Esophagus muscularis mucosa (tissue), 4 donors: Measurements from ENCODE around the gene MPL. TPM values are rescaled to one million over a fixed set of nuclear protein-coding genes. Genes with fewer than 3 reads are reported as not detected.

Experiments
- DNase-seq: peaks from one replicate; pipeline ENCODE4 v3.0.0-alpha.2; 2017; ENCODE audit errors: extremely low spot score
- H3K27ac ChIP-seq, 4 donors: fragments of 200-600 bp; sonication (generic); replicated peaks in 1 of 4; 1 replicate in 3 of 4; 2 replicates in 1 of 4; pipeline ENCODE4 v1.5.1; 2016 to 2019; ENCODE audit warnings: mild to moderate bottlenecking in 1 of 4
- H3K27me3 ChIP-seq, 4 donors: fragments of 200-600 bp; sonication (generic); one replicate each; pipeline versions ENCODE4 v1.5.1 to v1.6.0; 2016 to 2019
- H3K36me3 ChIP-seq, 4 donors: fragments of 200-600 bp; sonication (generic); one replicate each; pipeline ENCODE4 v1.5.1; 2016 to 2019
- H3K4me1 ChIP-seq, 4 donors: fragments of 200-600 bp; sonication (generic); one replicate each; pipeline ENCODE4 v1.5.1; 2016 to 2019
- H3K4me3 ChIP-seq, 4 donors: fragments of 200-600 bp; sonication (generic); 1 replicate in 2 of 4; 2 replicates in 2 of 4; pipeline ENCODE4 v1.5.1; 2016 to 2019; ENCODE audit warnings: mild to moderate bottlenecking in 4 of 4, moderate library complexity in 1 of 4
- H3K9me3 ChIP-seq, 4 donors: fragments of 200-600 bp; sonication (generic); 1 replicate in 3 of 4; 2 replicates in 1 of 4; pipeline ENCODE4 v1.5.1; 2016 to 2019
- CTCF ChIP-seq, 3 experiments: fragments of 200-600 bp in 2 of 3; fragments of 450-650 bp in 1 of 3; sonication (generic) in 2 of 3; IDR thresholded peaks; one replicate each; pipeline ENCODE4 v1.5.1; 2017 to 2019; ENCODE audit warnings: antibody characterized with exemption in 3 of 3, mild to moderate bottlenecking in 2 of 3, moderate library complexity in 1 of 3
- EP300 ChIP-seq: sonication (generic); formaldehyde crosslinking; IDR thresholded peaks from one replicate; pipeline ENCODE4 v1.6.1; 2017; ENCODE audit warnings: antibody characterized with exemption
- POLR2A ChIP-seq: fragments of 450-650 bp; IDR thresholded peaks from one replicate; pipeline ENCODE4 v1.6.1; 2017; ENCODE audit warnings: antibody characterized with exemption, moderate library complexity, mild to moderate bottlenecking, low read depth
- POLR2AphosphoS5 ChIP-seq, 2 donors: sonication (generic); formaldehyde crosslinking; IDR thresholded peaks; one replicate each; pipeline ENCODE4 v1.6.1; 2017; ENCODE audit warnings: antibody characterized with exemption in 2 of 2
- WGBS: methylation state at CpG from one replicate; pipeline ENCODE4 v1.1.5; 2018; 5-methylcytosine and 5-hydroxymethylcytosine counted together
- intact Hi-C: fragments of 100-400 bp; cut with DNase I; formaldehyde crosslinking; loops from one replicate; pipeline ENCODE4 v1.15.1; 2023
- total RNA-seq, 4 donors: library from RNA; depleted of rRNA; stranded (reverse); fragments of >200 nt; gene quantifications; one replicate each; pipeline versions ENCODE4 v1.1.0 to v1.2.1, GENCODE V29; 2016

Gene MPL
- total RNA-seq, 4 donors from 2014 or later = 0.13 to 0.63 TPM; not detected in 2

DNA sequence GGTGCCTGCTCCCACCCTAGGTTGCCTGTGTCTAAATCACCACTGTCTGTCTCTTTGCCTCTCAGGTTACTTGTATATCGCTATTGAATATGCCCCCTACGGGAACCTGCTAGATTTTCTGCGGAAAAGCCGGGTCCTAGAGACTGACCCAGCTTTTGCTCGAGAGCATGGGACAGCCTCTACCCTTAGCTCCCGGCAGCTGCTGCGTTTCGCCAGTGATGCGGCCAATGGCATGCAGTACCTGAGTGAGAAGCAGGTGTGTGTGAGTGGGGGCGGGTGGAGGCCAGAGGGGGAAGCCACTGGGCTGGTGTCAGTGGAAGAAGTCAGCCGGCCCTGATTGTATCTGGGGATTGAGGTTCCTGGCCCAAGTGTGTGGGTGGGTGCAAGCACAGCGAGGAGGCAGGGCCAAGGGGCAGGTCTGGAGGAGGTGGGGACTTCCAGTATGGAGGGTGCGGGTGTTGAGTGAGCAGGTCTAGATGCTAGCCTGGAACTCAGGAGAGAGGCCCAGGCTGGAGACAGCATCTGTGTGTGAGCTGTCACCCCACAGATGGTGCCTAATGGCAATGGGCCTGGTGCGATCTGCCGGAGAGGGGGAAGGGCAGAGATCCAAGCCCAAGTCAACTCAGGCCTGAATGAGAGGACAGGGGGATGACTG lies 19.7 kb upstream of the MPL start:
- H3K4me3 ChIP-seq = no peak overlapping the region
- H3K4me1 ChIP-seq = no peaks in the 10 kb centered on the region
- DNase-seq = no peak
- no peaks in the 10 kb centered on the region for H3K27me3 ChIP-seq
- peaks cover 0 to 58% (median 7%) of the 10 kb centered on the region in 4 donors for H3K36me3 ChIP-seq
- 90% methylated on average over 11 of the region's 15 CpGs for whole genome bisulfite sequencing
- TF ChIP-seq CTCF (IDR thresholded peaks at IDR 0.05) (no peak), POLR2A (no peak), POLR2AphosphoS5 (IDR thresholded peaks at IDR 0.05) (no peak), EP300 (no peak)
- no peak overlapping the region for H3K27ac ChIP-seq
- intact Hi-C loops = no loop called here
- no peaks in the 10 kb centered on the region for H3K9me3 ChIP-seq

DNA sequence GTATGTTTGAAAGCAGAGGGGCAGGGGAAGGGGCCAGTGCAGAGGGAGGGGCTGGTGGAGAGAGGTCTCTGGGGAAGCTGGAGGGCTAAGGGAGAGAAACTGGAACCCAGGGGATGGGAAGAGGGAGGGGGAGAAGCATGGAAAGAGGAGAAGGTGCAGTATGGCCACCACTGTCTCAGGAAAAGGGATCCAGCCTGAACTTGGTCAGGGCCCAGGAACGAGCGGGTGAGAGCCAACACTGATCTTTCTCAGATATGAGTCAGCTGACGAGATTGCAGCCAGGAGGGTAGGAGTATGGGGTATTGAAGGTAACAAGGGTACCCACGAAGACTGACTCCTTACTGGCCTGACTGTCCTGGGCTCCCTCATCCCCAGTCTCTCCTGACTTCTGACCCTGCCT lies 18.8 kb upstream of the MPL start:
- Histone ChIP-seq H3K36me3 (peaks cover 0 to 60% (median 5%) of the 10 kb centered on the region in 4 donors), H3K4me3 (no peak overlapping the region), H3K27ac (no peak overlapping the region), H3K9me3 (no peaks in the 10 kb centered on the region), H3K27me3 (no peaks in the 10 kb centered on the region), H3K4me1 (no peaks in the 10 kb centered on the region)
- no peak for DNase-seq
- TF ChIP-seq POLR2A (no peak), POLR2AphosphoS5 (IDR thresholded peaks at IDR 0.05) (no peak), CTCF (IDR thresholded peaks at IDR 0.05) (no peak), EP300 (no peak)
- intact Hi-C loops = no loop called here
- 75% methylated on average over 4 of the region's 4 CpGs for WGBS

DNA sequence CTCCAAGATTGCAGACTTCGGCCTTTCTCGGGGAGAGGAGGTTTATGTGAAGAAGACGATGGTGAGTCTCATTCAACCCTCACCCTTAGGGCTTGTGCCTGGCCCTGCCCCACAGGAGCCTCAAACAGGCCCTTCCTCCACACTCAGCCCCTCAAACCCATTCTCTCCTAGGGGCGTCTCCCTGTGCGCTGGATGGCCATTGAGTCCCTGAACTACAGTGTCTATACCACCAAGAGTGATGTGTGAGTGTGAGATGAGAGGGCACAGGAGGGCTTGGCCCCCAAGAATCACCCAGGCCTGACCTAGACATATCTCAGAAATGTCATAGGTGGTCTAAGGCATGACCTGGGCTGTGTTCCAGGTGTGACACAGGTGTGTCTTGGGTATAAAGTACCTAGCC lies 18.3 kb upstream of the MPL start:
- Histone ChIP-seq H3K9me3 (no peaks in the 10 kb centered on the region), H3K4me1 (no peaks in the 10 kb centered on the region), H3K36me3 (peaks cover 0 to 60% (median 7%) of the 10 kb centered on the region in 4 donors), H3K27me3 (no peaks in the 10 kb centered on the region), H3K27ac (no peak overlapping the region), H3K4me3 (no peak overlapping the region)
- WGBS = 92% methylated on average over 3 of the region's 5 CpGs
- TF ChIP-seq CTCF (IDR thresholded peaks at IDR 0.05) (no peak), POLR2A (no peak), EP300 (no peak), POLR2AphosphoS5 (IDR thresholded peaks at IDR 0.05) (no peak)
- intact Hi-C loops = no loop called here
- no peak for DNase-seq

GRCh38 chr1:43319766-43320165 lies 17.9 kb upstream of the MPL start:
- H3K27ac ChIP-seq = no peak overlapping the region
- H3K4me3 ChIP-seq = no peak overlapping the region
- no peak for DNase-seq
- TF ChIP-seq CTCF (IDR thresholded peaks at IDR 0.05) (no peak), POLR2AphosphoS5 (IDR thresholded peaks at IDR 0.05) (no peak), POLR2A (no peak), EP300 (no peak)
- H3K36me3 ChIP-seq = peaks cover 0 to 65% (median 7%) of the 10 kb centered on the region in 4 donors
- intact Hi-C loops = no loop called here
- no peaks in the 10 kb centered on the region for H3K27me3 ChIP-seq
- 83% methylated on average over 2 of the region's 3 CpGs for WGBS
- H3K4me1 ChIP-seq = no peaks in the 10 kb centered on the region
- H3K9me3 ChIP-seq = peaks cover 0 to 4% (median 1%) of the 10 kb centered on the region in 4 donors
